Choroid plexus epithelial cell (primary cell): Measurements from ENCODE around the gene ZFC3H1.
A peak's percentile ranks its signal among the peaks of the same experiment; 100 is the strongest.

Experiments used
- DNase-seq: peaks from one replicate; pipeline ENCODE4 v3.0.0-alpha.2; 2010; ENCODE audit warnings: low read depth
- H3K4me3 ChIP-seq: 2 replicates; pipeline ENCODE4 v1.5.1; 2011; ENCODE audit warnings: low read depth, mild to moderate bottlenecking, control low read depth, low read length, moderate library complexity
- TF ChIP-seq, protein P1 (sequence below): conservative IDR thresholded peaks from 2 replicates; pipeline ENCODE4 v1.5.1; 2011; ENCODE audit warnings: low read depth, mild to moderate bottlenecking, control low read depth, inconsistent platforms, low read length, moderate library complexity

ZFC3H1 gene

DNA sequence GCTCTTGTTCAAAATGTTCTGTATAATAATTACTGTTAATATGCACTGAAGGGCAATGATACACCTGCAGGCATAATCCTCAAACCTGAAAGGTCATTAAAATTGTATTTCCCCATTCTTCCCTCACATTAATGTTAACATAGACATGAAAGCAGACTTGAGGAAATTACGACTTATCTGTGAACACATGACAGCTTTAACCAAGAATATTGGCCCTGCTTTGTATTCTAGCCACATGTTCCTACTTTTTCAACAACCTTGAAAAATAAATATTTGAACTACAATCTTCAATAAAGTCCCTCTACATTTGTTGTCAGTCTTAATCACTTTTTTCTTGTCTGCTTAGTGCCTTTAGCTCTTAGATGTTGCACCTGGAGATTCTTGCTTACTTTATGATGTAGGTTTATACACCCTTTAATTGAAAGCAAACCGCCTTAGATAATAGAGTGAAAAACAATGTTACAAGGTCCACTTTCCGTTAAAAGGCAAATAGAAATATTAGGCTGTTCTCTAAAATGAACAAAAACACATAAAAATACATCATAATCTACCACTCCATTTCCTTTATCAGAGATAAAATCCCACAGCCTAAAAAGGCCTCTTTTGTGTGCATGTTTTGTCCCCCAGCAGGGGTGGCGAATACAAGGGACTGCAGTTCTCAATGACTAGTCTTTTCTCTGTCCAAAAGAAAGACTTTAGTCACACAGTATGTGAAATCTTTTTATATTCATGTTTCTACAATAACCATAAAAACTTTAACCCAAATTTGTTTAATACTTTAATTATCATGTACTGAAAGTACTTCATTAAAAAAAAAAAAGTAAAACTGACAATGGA lies 55.9 kb downstream of the ZFC3H1 start:
- DNase-seq = no peak
- TF ChIP-seq, protein P1, sequence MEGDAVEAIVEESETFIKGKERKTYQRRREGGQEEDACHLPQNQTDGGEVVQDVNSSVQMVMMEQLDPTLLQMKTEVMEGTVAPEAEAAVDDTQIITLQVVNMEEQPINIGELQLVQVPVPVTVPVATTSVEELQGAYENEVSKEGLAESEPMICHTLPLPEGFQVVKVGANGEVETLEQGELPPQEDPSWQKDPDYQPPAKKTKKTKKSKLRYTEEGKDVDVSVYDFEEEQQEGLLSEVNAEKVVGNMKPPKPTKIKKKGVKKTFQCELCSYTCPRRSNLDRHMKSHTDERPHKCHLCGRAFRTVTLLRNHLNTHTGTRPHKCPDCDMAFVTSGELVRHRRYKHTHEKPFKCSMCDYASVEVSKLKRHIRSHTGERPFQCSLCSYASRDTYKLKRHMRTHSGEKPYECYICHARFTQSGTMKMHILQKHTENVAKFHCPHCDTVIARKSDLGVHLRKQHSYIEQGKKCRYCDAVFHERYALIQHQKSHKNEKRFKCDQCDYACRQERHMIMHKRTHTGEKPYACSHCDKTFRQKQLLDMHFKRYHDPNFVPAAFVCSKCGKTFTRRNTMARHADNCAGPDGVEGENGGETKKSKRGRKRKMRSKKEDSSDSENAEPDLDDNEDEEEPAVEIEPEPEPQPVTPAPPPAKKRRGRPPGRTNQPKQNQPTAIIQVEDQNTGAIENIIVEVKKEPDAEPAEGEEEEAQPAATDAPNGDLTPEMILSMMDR = no peak
- no peak overlapping the region for H3K4me3 ChIP-seq

DNA sequence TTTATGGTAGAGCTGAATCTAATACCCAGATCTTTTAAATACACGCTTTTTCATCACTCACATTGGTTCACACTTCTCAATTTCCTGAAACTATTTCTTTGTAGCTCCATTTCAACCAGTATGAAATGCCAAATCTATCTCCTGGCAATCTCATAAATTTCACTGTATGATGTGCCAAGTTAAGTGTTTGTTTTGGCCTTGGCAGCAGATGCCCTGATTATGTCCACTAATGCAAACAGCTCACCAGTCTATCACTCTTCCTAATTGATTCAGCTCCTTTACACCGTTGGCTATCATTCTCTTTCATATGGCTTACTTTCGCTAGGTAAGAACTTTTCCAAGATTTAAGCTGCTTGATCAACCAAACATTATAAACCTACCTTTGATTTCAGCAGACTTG lies 58.6 kb downstream of the ZFC3H1 start:
- DNase-seq = no peak
- TF ChIP-seq, protein P1 = no peak

DNA sequence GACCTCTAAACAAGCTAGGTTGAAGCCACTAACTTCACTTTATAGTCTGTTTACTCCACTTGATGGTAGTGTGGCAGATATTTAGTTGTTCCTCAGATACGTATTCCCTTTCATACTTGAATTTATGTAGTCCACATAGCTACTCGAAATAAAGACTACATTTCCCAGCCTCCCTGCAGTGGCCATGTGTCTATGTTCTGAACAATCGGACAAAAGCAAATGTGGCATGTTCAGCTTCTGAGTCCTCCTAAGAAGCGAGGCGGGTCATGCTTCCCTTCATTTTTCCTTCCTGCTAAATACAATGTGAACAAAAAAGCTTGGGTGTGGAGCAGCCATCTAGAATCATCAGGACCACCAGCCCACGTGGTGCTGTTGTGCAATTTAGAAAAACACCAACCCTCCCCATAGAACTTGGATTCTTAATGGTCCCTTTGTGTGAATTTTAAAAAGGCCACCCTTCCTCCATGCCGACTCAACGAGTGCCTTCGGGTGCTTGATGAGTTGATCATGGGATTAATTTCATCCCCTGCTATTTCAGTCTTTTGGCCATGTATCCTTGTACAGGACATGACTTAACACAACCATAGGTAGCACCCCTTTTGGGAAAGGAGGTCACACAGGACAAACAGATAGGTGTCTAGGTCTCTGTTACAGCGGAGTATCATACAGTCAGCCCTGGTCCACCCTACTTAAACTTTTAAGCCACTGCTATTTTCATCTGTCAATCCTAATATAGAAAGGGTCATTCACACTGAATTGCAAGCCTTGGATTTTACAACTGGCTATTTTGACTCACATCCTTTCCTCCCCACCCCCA lies 60.7 kb downstream of the ZFC3H1 start:
- TF ChIP-seq, protein P1 = no peak
- no peak for DNase-seq
- H3K4me3 ChIP-seq = no peak overlapping the region

More for the DNA sequence above, 58.6 kb downstream of the ZFC3H1 start:
- no peak overlapping the region for H3K4me3 ChIP-seq

DNA sequence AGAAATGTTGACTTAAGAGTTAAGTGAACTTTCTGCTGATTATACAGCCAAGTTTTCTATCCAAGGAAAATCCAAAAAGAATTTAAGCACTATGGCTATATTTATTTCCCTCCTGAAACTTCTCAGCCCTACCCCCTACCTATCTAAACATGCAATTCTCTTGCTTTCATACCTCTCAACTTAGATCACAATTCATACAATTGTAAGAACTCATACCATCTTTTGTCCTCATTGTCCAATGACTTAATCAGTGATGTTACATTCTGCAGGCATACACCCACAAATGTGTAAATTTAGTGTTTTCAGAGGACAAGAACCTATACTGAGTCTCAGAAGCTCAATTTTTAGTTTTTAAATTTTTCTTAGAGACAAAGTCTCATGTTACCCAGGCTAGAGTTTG lies 62.1 kb downstream of the ZFC3H1 start:
- TF ChIP-seq, protein P1 = no peak
- DNase-seq = no peak
- no peak overlapping the region for H3K4me3 ChIP-seq

DNA sequence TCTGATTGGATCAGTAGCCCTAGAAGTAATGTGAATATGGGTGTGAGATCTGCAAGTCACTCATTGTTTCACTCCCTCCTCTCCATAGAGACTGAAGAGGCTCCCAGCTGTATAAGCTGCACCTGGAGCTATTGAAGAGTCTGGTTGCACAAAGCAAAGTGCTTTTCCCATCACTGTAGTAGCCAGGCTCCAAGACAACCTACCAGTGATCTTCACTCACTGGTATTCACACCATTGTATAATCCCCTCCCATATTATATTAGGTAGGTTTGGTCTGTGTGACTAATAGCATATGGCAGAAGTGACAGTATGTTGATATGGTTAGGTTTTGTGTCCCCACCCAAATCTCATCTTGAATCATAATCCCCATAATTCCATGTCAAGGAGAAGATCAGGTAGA lies 64.4 kb downstream of the ZFC3H1 start:
- TF ChIP-seq, protein P1 = no peak
- H3K4me3 ChIP-seq = no peak overlapping the region
- DNase-seq = no peak

DNA sequence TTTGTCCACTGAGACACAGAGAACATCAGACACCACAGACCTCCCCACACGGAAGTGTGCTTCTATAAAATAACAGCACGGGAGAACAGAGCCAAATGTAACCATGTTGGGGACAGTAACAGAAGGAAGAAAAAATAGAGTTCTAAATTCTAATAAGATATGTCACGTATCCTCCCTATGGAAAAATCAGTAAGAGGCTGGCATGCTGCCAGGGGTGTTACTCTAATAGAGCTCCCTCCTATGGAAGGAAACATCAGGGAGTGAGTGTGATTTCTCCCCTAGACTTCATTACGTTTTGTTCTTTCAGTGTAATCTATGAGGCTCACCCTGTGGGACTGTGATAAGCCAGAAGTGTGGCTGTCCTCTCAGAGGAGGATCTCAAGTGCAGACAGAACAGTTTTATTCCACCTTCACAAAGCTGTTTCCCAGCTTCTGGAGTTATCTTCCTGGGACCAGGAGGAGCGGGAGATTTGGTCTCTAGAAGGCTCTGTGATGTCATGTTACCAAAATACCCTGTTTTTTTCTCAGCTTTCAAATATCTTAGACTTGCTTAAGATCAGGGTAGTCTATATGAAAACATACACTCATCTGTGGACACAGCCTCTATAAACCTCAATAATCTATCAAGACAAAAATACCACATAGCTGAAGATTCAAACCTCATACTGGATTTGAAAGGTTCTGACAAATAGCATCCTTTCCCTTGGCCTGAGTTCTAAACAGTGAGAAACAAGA lies 69.3 kb downstream of the ZFC3H1 start:
- DNase-seq = peak; percentile 35
- H3K4me3 ChIP-seq = no peak overlapping the region
- TF ChIP-seq, protein P1 = peak; percentile 14
